Right lobe of liver (tissue), 4 donors: ENCODE results near the gene CLCA2.

ENCODE experiments used
- CTCF ChIP-seq, 4 donors: fragments of 200-600 bp in 3 of 4; fragments of 450-650 bp in 1 of 4; IDR thresholded peaks; one replicate each; pipeline versions ENCODE4 v1.5.1 to v1.8.0; 2016 to 2022; ENCODE audit warnings: antibody characterized with exemption in 4 of 4, mild to moderate bottlenecking in 2 of 4
- POLR2A ChIP-seq: fragments of 450-650 bp; IDR thresholded peaks from one replicate; pipeline ENCODE4 v1.6.1; 2017; ENCODE audit warnings: antibody characterized with exemption, mild to moderate bottlenecking
- donor health status: DM: no; HTN: no; CAD: no.
- donor health status: DM: no; HTN: no; CAD: no.
- donor health status: DM: no; HTN: yes; CAD: no.

- TF ChIP-seq CTCF (IDR thresholded peaks at IDR 0.05) (no peak), POLR2A (no peak)
Observed at GRCh38 chr1:86472767-86473166, 48.8 kb downstream of the CLCA2 start.
